ENCODE results near the gene UBE2V1.

- TF ChIP-seq CTCF (IDR thresholded peaks at IDR 0.05; ENCODE audit: insufficient read depth, low read length, poor library complexity, severe bottlenecking) (no peak), EZH2phosphoT487 (conservative IDR thresholded peaks at IDR 0.05; ENCODE audit: low read length) (no peak)
Observed at GRCh38 chr20:50146732-50147662, 34.0 kb upstream of the UBE2V1 start.

Measured in SU-DHL-6 (cell line).